Measurements from ENCODE around the gene COL4A6. TPM values are rescaled to one million over a fixed set of nuclear protein-coding genes. Genes with fewer than 3 reads are reported as not detected.

Gene COL4A6
- total and polyA plus RNA-seq, 10 of the 15 experiments (the other 5 are each of a cell fraction or from before 2014, with no cell fraction given), result 0.02 to 0.56 (median 0.05) TPM; not detected in 3

DNA sequence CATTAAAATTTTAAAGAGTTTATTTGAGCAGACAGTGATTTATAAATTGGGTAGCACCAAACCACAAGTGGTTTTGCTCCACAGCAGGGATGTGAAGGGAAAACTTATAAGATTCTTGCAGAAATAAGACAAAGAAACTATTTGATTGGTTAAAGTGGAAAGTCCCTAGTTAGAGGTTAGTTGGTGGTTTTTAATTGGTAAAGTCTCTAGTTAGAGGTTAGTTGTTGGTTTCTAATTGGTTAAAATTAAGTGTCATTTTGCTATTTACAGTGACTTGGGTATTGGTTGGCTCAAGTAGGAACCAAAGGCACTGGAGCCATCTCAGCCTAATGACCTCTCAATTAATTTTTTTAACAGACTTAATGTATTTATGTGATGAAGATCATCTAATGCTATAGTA is 323.7 kb downstream of the COL4A6 start (continued):
- TF ChIP-seq ZNF687 (IDR thresholded peaks at IDR 0.05) (no peak), NFXL1 (IDR thresholded peaks at IDR 0.05; ENCODE audit: borderline replicate concordance) (no peak), SUZ12 (IDR thresholded peaks at IDR 0.05; ENCODE audit: unreplicated experiment) (no peak), PKNOX1 (IDR thresholded peaks at IDR 0.05) (no peak), KDM1A (IDR thresholded peaks at IDR 0.05; ENCODE audit: borderline replicate concordance) (no peak), HDGF (IDR thresholded peaks at IDR 0.05) (no peak), MTA2 (IDR thresholded peaks at IDR 0.05; ENCODE audit: low read depth) (peak; percentile 97), ZNF24 (IDR thresholded peaks at IDR 0.05) (no peak), ZBTB33 (IDR thresholded peaks at IDR 0.05) (no peak), PAX8 (IDR thresholded peaks at IDR 0.05) (no peak), BCL11A (IDR thresholded peaks at IDR 0.05; ENCODE audit: low read depth, low read length) (peak; percentile 53; the same call in 1 of the 2 replicates)
- TF ChIP-seq, protein P1, sequence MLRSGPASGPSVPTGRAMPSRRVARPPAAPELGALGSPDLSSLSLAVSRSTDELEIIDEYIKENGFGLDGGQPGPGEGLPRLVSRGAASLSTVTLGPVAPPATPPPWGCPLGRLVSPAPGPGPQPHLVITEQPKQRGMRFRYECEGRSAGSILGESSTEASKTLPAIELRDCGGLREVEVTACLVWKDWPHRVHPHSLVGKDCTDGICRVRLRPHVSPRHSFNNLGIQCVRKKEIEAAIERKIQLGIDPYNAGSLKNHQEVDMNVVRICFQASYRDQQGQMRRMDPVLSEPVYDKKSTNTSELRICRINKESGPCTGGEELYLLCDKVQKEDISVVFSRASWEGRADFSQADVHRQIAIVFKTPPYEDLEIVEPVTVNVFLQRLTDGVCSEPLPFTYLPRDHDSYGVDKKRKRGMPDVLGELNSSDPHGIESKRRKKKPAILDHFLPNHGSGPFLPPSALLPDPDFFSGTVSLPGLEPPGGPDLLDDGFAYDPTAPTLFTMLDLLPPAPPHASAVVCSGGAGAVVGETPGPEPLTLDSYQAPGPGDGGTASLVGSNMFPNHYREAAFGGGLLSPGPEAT (IDR thresholded peaks at IDR 0.05; ENCODE audit: low read depth), result peak; percentile 47; the same call in 1 of the 2 replicates
- TF ChIP-seq, protein P2, sequence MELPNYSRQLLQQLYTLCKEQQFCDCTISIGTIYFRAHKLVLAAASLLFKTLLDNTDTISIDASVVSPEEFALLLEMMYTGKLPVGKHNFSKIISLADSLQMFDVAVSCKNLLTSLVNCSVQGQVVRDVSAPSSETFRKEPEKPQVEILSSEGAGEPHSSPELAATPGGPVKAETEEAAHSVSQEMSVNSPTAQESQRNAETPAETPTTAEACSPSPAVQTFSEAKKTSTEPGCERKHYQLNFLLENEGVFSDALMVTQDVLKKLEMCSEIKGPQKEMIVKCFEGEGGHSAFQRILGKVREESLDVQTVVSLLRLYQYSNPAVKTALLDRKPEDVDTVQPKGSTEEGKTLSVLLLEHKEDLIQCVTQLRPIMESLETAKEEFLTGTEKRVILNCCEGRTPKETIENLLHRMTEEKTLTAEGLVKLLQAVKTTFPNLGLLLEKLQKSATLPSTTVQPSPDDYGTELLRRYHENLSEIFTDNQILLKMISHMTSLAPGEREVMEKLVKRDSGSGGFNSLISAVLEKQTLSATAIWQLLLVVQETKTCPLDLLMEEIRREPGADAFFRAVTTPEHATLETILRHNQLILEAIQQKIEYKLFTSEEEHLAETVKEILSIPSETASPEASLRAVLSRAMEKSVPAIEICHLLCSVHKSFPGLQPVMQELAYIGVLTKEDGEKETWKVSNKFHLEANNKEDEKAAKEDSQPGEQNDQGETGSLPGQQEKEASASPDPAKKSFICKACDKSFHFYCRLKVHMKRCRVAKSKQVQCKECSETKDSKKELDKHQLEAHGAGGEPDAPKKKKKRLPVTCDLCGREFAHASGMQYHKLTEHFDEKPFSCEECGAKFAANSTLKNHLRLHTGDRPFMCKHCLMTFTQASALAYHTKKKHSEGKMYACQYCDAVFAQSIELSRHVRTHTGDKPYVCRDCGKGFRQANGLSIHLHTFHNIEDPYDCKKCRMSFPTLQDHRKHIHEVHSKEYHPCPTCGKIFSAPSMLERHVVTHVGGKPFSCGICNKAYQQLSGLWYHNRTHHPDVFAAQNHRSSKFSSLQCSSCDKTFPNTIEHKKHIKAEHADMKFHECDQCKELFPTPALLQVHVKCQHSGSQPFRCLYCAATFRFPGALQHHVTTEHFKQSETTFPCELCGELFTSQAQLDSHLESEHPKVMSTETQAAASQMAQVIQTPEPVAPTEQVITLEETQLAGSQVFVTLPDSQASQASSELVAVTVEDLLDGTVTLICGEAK (IDR thresholded peaks at IDR 0.05; ENCODE audit: borderline replicate concordance), result no peak
